H9 (cell line): ENCODE data around the gene MTA1. TPM values are rescaled to one million over a fixed set of nuclear protein-coding genes. Genes with fewer than 3 reads are reported as not detected.

Source experiments
- DNase-seq: peaks from one replicate; pipeline ENCODE4 v3.0.0-alpha.2; 2017
- H2AFZ ChIP-seq: one replicate; pipeline ENCODE4 v1.6.1; 2013; ENCODE audit warnings: mild to moderate bottlenecking, low read length, control low read depth, moderate library complexity
- H2AK5ac ChIP-seq: 2 replicates; pipeline ENCODE4 v1.6.1; 2013; ENCODE audit warnings: low read length, control low read depth, mixed read lengths; ENCODE audit not compliant: insufficient read length
- H2BK120ac ChIP-seq: one replicate; pipeline ENCODE4 v1.6.1; 2013; ENCODE audit warnings: low read depth, mild to moderate bottlenecking, low read length, control low read depth, inconsistent platforms; ENCODE audit not compliant: poor library complexity, severe bottlenecking
- H2BK12ac ChIP-seq: 2 replicates; pipeline ENCODE4 v1.6.1; 2013; ENCODE audit warnings: low read length, control low read depth, mixed read lengths, low read depth; ENCODE audit not compliant: insufficient read length
- H2BK15ac ChIP-seq: 2 replicates; pipeline ENCODE4 v1.6.1; 2013; ENCODE audit warnings: low read depth, low read length, control low read depth
- H2BK20ac ChIP-seq: one replicate; pipeline ENCODE4 v1.6.1; 2013; ENCODE audit warnings: low read depth, mild to moderate bottlenecking, low read length, control low read depth, inconsistent platforms; ENCODE audit not compliant: poor library complexity, severe bottlenecking
- H2BK5ac ChIP-seq: 2 replicates; pipeline ENCODE4 v1.6.1; 2013; ENCODE audit warnings: low read length, control low read depth, mixed read lengths; ENCODE audit not compliant: insufficient read length
- H3K14ac ChIP-seq: 2 replicates; pipeline ENCODE4 v1.6.1; 2013; ENCODE audit warnings: low read length, control low read depth; ENCODE audit not compliant: insufficient read depth
- H3K18ac ChIP-seq: 2 replicates; pipeline ENCODE4 v1.6.1; 2013; ENCODE audit warnings: low read depth, mild to moderate bottlenecking, mixed read lengths, low read length, control low read depth; ENCODE audit not compliant: insufficient read length
- H3K23ac ChIP-seq: 2 replicates; pipeline ENCODE4 v1.6.1; 2013; ENCODE audit warnings: low read length, control low read depth, mixed read lengths, low read depth; ENCODE audit not compliant: insufficient read length
- H3K23me2 ChIP-seq: 2 replicates; pipeline ENCODE4 v1.6.1; 2013; ENCODE audit warnings: low read depth, mild to moderate bottlenecking, mixed read lengths, low read length, control low read depth; ENCODE audit not compliant: insufficient read length, poor library complexity, severe bottlenecking
- H3K27ac ChIP-seq: 2 replicates; pipeline ENCODE4 v1.5.1; 2013; ENCODE audit warnings: low read length, control low read depth, mixed read lengths, low read depth; ENCODE audit not compliant: insufficient read length
- H3K27me3 ChIP-seq: 2 replicates; pipeline ENCODE4 v1.6.1; 2013; ENCODE audit warnings: low read length, control low read depth, inconsistent platforms; ENCODE audit not compliant: insufficient read depth
- H3K4ac ChIP-seq: 2 replicates; pipeline ENCODE4 v1.6.1; 2013; ENCODE audit warnings: low read depth, mild to moderate bottlenecking, control low read depth, inconsistent platforms, low read length, moderate library complexity
- H3K4me1 ChIP-seq: 2 replicates; pipeline ENCODE4 v1.6.1; 2013; ENCODE audit warnings: low read length, control low read depth, inconsistent platforms; ENCODE audit not compliant: insufficient read depth
- H3K4me2 ChIP-seq: 2 replicates; pipeline ENCODE4 v1.6.1; 2013; ENCODE audit warnings: low read length, control low read depth, mixed read lengths; ENCODE audit not compliant: insufficient read length, insufficient read depth
- H3K56ac ChIP-seq: 2 replicates; pipeline ENCODE4 v1.6.1; 2013; ENCODE audit warnings: low read depth, mild to moderate bottlenecking, mixed read lengths, low read length, control low read depth; ENCODE audit not compliant: insufficient read length
- H3K79me1 ChIP-seq: 2 replicates; pipeline ENCODE4 v1.6.1; 2013; ENCODE audit warnings: low read depth, mild to moderate bottlenecking, moderate library complexity, low read length, control low read depth, inconsistent platforms; ENCODE audit not compliant: insufficient read depth, poor library complexity, severe bottlenecking
- H3K79me2 ChIP-seq: 2 replicates; pipeline ENCODE4 v1.6.1; 2013; ENCODE audit warnings: low read length, control low read depth, inconsistent platforms; ENCODE audit not compliant: insufficient read depth
- H3K9ac ChIP-seq: 2 replicates; pipeline ENCODE4 v1.6.1; 2013; ENCODE audit warnings: low read length, control low read depth, mixed read lengths; ENCODE audit not compliant: insufficient read length; ENCODE audit errors: extremely low read depth
- H3K9me3 ChIP-seq: one replicate; pipeline ENCODE4 v1.6.1; 2013; ENCODE audit warnings: low read depth, low read length, inconsistent platforms; ENCODE audit not compliant: control insufficient read depth
- H3T11ph ChIP-seq: one replicate; pipeline ENCODE4 v1.6.1; 2013; ENCODE audit warnings: mild to moderate bottlenecking, low read length, control low read depth, inconsistent platforms
- H4K20me1 ChIP-seq: one replicate; pipeline ENCODE4 v1.6.1; 2013; ENCODE audit not compliant: control insufficient read depth, insufficient read length, insufficient read depth
- H4K5ac ChIP-seq: 2 replicates; pipeline ENCODE4 v1.6.1; 2013; ENCODE audit warnings: low read depth, mild to moderate bottlenecking, mixed read lengths, low read length, control low read depth; ENCODE audit not compliant: insufficient read length
- H4K8ac ChIP-seq: replicated peaks from 2 replicates; pipeline ENCODE4 v1.6.1; 2013; ENCODE audit warnings: low read length, control low read depth, mixed read lengths, low read depth; ENCODE audit not compliant: insufficient read length
- H4K91ac ChIP-seq: 2 replicates; pipeline ENCODE4 v1.6.1; 2013; ENCODE audit warnings: low read depth, mild to moderate bottlenecking, moderate library complexity, mixed read lengths, low read length, control low read depth; ENCODE audit not compliant: insufficient read length
- H3K27ac Mint-ChIP-seq, 3 experiments: 2 replicates in 2 of 3; 3 replicates in 1 of 3; pipeline ENCODE4 v1.8.0; 2020 to 2021; ENCODE audit warnings: mixed read lengths in 3 of 3, mild to moderate bottlenecking in 1 of 3, moderate library complexity in 1 of 3
- H3K27me3 Mint-ChIP-seq: 2 replicates; pipeline ENCODE4 v1.8.0; 2021; ENCODE audit warnings: low read depth, mild to moderate bottlenecking, moderate library complexity, mixed read lengths
- H3K36me3 Mint-ChIP-seq, 3 experiments: 2 replicates in 2 of 3; 3 replicates in 1 of 3; pipeline ENCODE4 v1.8.0; 2020 to 2021; ENCODE audit warnings: low read depth in 3 of 3, mixed read lengths in 3 of 3; ENCODE audit not compliant: insufficient read depth in 1 of 3
- H3K4me1 Mint-ChIP-seq, 2 experiments: 2 replicates each; pipeline ENCODE4 v1.8.0; 2020; ENCODE audit warnings: mixed read lengths in 2 of 2
- H3K4me3 Mint-ChIP-seq, 2 experiments: 2 replicates in 1 of 2; 3 replicates in 1 of 2; pipeline ENCODE4 v1.8.0; 2020 to 2021; ENCODE audit warnings: mild to moderate bottlenecking in 2 of 2, mixed read lengths in 2 of 2, moderate library complexity in 1 of 2
- H3K9me3 Mint-ChIP-seq, 2 experiments: 2 replicates in 1 of 2; 3 replicates in 1 of 2; pipeline ENCODE4 v1.8.0; 2020; ENCODE audit warnings: mild to moderate bottlenecking in 2 of 2, mixed read lengths in 2 of 2, moderate library complexity in 1 of 2
- WGBS: extraction: QIAGEN DNeasy Blood & Tissue Kit; methylation state at CpG from one replicate; pipeline ENCODE4 v1.1.7; 2013; ENCODE audit warnings: missing lambda C conversion rate, low lambda C conversion rate, mixed read lengths; ENCODE audit not compliant: insufficient read length; ENCODE audit errors: extremely low coverage; 5-methylcytosine and 5-hydroxymethylcytosine counted together
- total RNA-seq: library from RNA; stranded (reverse); gene quantifications from 2 replicates; pipeline ENCODE4 v1.2.1, GENCODE V29; 2021
- TF ChIP-seq, protein P1 (sequence below): fragments of 200-600 bp; sonication (generic); conservative IDR thresholded peaks from 3 replicates; pipeline ENCODE4 v1.8.0; 2021; ENCODE audit warnings: antibody characterized with exemption, mild to moderate bottlenecking

The MTA1 gene
- total RNA-seq, 1 experiment from 2014 or later, result 230 TPM

DNA sequence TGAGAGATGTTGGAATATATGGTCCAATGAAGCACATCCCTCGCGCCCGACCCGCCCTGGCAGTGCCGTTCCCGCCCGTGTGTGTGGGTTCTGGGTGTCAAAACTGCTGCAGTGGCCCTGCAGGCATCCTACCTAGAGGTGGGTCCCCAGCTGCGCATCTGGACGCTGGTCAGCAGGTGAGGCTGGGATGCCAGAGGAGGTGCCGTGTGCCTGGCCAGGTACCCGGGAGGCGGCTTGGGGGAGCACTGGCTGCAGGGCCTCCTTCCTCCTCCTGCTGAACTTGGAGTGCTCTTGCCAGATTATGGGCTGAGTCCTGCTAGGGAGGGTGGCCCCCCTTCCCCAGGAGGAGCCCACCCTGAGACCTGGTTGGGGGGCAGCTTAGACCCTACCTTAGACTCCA is 5.2 kb downstream of the MTA1 start:
- Histone ChIP-seq H2BK15ac (no peak overlapping the region), H3K9ac (no peak overlapping the region), H3K27me3 (no peaks in the 10 kb centered on the region), H3K9me3 (no peaks in the 10 kb centered on the region), H3K4me1 (no peaks in the 10 kb centered on the region), H3T11ph (no peak overlapping the region), H3K79me1 (peaks cover 21% of the 10 kb centered on the region), H2BK12ac (no peak overlapping the region), H4K91ac (no peak overlapping the region), H2AFZ (no peak overlapping the region), H3K79me2 (peaks cover 57% of the 10 kb centered on the region; the same call in 1 of the 2 replicates), H4K5ac (no peak overlapping the region), H3K23ac (no peak overlapping the region), H2BK5ac (no peak overlapping the region), H3K56ac (no peak overlapping the region), H3K4ac (no peak overlapping the region), H2AK5ac (no peak overlapping the region), H4K20me1 (no peaks in the 10 kb centered on the region), H3K4me2 (no peak overlapping the region), H3K18ac (no peak overlapping the region), H3K14ac (no peak overlapping the region), H3K23me2 (peaks cover 12% of the 10 kb centered on the region), H3K27ac (no peak overlapping the region), H2BK120ac (no peak overlapping the region), H4K8ac (no peak overlapping the region), H2BK20ac (no peak overlapping the region)
- H3K9me3 Mint-ChIP-seq, result peaks cover 0 to 3% of the 10 kb centered on the region in 2 experiments; a peak in 1 of 5 replicates
- no peak overlapping the region for H3K4me3 Mint-ChIP-seq
- no peak for DNase-seq
- H3K4me1 Mint-ChIP-seq, result peaks cover 11 to 22% of the 10 kb centered on the region in 2 experiments
- TF ChIP-seq, protein P1, sequence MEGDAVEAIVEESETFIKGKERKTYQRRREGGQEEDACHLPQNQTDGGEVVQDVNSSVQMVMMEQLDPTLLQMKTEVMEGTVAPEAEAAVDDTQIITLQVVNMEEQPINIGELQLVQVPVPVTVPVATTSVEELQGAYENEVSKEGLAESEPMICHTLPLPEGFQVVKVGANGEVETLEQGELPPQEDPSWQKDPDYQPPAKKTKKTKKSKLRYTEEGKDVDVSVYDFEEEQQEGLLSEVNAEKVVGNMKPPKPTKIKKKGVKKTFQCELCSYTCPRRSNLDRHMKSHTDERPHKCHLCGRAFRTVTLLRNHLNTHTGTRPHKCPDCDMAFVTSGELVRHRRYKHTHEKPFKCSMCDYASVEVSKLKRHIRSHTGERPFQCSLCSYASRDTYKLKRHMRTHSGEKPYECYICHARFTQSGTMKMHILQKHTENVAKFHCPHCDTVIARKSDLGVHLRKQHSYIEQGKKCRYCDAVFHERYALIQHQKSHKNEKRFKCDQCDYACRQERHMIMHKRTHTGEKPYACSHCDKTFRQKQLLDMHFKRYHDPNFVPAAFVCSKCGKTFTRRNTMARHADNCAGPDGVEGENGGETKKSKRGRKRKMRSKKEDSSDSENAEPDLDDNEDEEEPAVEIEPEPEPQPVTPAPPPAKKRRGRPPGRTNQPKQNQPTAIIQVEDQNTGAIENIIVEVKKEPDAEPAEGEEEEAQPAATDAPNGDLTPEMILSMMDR, result no peak
- H3K27ac Mint-ChIP-seq, result no peak overlapping the region; a peak in 1 of 7 replicates
- H3K36me3 Mint-ChIP-seq, result peaks cover 32 to 57% (median 39%) of the 10 kb centered on the region in 3 experiments
- H3K27me3 Mint-ChIP-seq, result no peaks in the 10 kb centered on the region; the same call in 1 of the 2 replicates
- no CpG with 5 or more reads among the region's 12 CpGs for WGBS
